Measurements from ENCODE around the gene CNN2. TPM values are rescaled to one million over a fixed set of nuclear protein-coding genes. Genes with fewer than 3 reads are reported as not detected.

The CNN2 gene
- total and polyA plus RNA-seq, 9 of the 15 experiments (the other 6 are each of a cell fraction or from before 2014, with no cell fraction given): 12.1 to 174 (median 52.7) TPM

DNA sequence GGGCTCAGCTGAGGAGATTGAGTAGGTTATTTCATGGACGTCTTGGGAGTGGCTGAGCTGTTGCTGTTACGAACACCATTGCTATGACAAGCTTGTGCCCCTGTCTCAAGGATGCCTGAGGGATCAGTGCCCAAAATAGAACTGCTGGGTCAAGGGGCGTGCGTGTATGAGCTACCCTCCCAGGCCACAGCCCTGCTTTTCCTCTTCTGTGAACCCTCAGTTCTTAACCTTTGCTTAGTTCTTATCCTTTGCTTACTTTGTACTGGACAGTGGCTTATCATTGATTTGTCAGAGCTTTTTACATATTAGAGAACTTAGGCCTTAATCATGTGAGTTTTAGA lies 49.6 kb downstream of the CNN2 start:
- POLR2A ChIA-PET: interaction anchor here (1.2 to 2.1 kb wide), 8 partner anchors 9 to 193 kb away, joined by 3 to 11 read pairs (median 4); partner anchors contain the start of genes ARHGAP45, CIRBP and GPX4
- Histone ChIP-seq H3K9ac (ENCODE audit: insufficient read depth in 1 of 2, low read depth in 2 of 2, low read length in 2 of 2) (peak overlapping the region in 1 of 2 experiments; percentile 50; a peak in 2 of 4 replicates), H3K27ac (ENCODE audit: extremely low read depth, low read depth, low read length) (peak overlapping the region; percentile 78), H3K79me2 (ENCODE audit: control insufficient read depth, insufficient read depth, low read length) (no peaks in the 10 kb centered on the region), H3K4me2 (ENCODE audit: insufficient read depth, low read length) (peak overlapping the region; percentile 82), H2AFZ (ENCODE audit: low read depth, low read length) (peak overlapping the region; percentile 37), H3K27me3 (ENCODE audit: control insufficient read depth in 2 of 2, insufficient read depth in 2 of 2, low read length in 2 of 2) (no peaks in the 10 kb centered on the region), H3K9me3 (replicated peaks; ENCODE audit: control insufficient read depth, insufficient read depth, low read depth, low read length) (no peaks in the 10 kb centered on the region), H3K9me1 (ENCODE audit: control insufficient read depth, insufficient read depth, low read length) (no peaks in the 10 kb centered on the region), H4K20me1 (replicated peaks; ENCODE audit: control insufficient read depth, insufficient read depth, low read length) (0 out of 2 replicates have a peak, but pooled peaks cover 3% of the 10 kb centered on the region), H3K4me3 (no peak overlapping the region), H3K4me1 (replicated peaks in 1 of 2; ENCODE audit: control insufficient read depth in 2 of 2, insufficient read depth in 2 of 2, low read length in 2 of 2) (peaks cover 32 to 74% of the 10 kb centered on the region in 2 experiments), H3K36me3 (ENCODE audit: control insufficient read depth, insufficient read depth, low read length) (no peaks in the 10 kb centered on the region)
- TF ChIP-seq, protein P1, sequence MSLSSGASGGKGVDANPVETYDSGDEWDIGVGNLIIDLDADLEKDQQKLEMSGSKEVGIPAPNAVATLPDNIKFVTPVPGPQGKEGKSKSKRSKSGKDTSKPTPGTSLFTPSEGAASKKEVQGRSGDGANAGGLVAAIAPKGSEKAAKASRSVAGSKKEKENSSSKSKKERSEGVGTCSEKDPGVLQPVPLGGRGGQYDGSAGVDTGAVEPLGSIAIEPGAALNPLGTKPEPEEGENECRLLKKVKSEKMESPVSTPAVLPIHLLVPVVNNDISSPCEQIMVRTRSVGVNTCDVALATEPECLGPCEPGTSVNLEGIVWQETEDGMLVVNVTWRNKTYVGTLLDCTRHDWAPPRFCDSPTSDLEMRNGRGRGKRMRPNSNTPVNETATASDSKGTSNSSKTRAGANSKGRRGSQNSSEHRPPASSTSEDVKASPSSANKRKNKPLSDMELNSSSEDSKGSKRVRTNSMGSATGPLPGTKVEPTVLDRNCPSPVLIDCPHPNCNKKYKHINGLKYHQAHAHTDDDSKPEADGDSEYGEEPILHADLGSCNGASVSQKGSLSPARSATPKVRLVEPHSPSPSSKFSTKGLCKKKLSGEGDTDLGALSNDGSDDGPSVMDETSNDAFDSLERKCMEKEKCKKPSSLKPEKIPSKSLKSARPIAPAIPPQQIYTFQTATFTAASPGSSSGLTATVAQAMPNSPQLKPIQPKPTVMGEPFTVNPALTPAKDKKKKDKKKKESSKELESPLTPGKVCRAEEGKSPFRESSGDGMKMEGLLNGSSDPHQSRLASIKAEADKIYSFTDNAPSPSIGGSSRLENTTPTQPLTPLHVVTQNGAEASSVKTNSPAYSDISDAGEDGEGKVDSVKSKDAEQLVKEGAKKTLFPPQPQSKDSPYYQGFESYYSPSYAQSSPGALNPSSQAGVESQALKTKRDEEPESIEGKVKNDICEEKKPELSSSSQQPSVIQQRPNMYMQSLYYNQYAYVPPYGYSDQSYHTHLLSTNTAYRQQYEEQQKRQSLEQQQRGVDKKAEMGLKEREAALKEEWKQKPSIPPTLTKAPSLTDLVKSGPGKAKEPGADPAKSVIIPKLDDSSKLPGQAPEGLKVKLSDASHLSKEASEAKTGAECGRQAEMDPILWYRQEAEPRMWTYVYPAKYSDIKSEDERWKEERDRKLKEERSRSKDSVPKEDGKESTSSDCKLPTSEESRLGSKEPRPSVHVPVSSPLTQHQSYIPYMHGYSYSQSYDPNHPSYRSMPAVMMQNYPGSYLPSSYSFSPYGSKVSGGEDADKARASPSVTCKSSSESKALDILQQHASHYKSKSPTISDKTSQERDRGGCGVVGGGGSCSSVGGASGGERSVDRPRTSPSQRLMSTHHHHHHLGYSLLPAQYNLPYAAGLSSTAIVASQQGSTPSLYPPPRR (CRISPR knock-in tag; IDR thresholded peaks at IDR 0.05; ENCODE audit: borderline replicate concordance): no peak
- TF ChIP-seq ZFX (CRISPR knock-in tag; IDR thresholded peaks at IDR 0.05): 0 out of 2 replicates have a peak, but pooled peaks have one; percentile 4
- DNase-seq (ENCODE audit: extremely low read depth in 1 of 4, low spot score in 3 of 4) (no peak), FAIRE-seq (no peak), ATAC-seq (no peak)
- 72% methylated on average over 4 of the region's 4 CpGs for WGBS (ENCODE audit: insufficient coverage, low coverage, missing lambda C conversion rate)
- BruUV-seq (replicated peaks): no TSS peak
- intact Hi-C loops (cut with micrococcal nuclease): no loop called here
- in situ Hi-C loops (cut with MboI): no loop called here
- CTCF ChIA-PET (ENCODE audit: low intra/inter-chr PET ratio): no interaction called here
